A673 (cell line): Measurements from ENCODE around the gene FBP2. TPM values are rescaled to one million over a fixed set of nuclear protein-coding genes. Genes with fewer than 3 reads are reported as not detected.
A peak's percentile ranks its signal among the peaks of the same experiment; 100 is the strongest.

Experiments
- BruUV-seq: library from RNA; stranded (reverse); fragments of 400-500 nt; replicated peaks from 2 replicates; lab custom pipeline; 2021; lab: Mats Ljungman, UMichigan
- CTCF ChIA-PET: fragments of 300-600 bp; sonication (Branson Sonifier 250); formaldehyde crosslinking; loops from one replicate; lab custom pipeline; 2022; ENCODE audit warnings: antibody characterized with exemption; lab: Charles Lee
- POLR2A ChIA-PET: fragments of 300-600 bp; sonication (Branson Sonifier 250); formaldehyde crosslinking; loops from one replicate; lab custom pipeline; 2022; ENCODE audit warnings: antibody characterized with exemption; ENCODE audit not compliant: low non-redundant PET; lab: Charles Lee
- DNase-seq: peaks from one replicate; pipeline ENCODE4 v3.0.0-alpha.2; 2015; ENCODE audit warnings: low spot score
- H3K27ac ChIP-seq: fragments of 200-600 bp; sonication (generic); 2 replicates; pipeline ENCODE4 v1.5.1; 2016; ENCODE audit warnings: mixed run types, low read depth, mild to moderate bottlenecking, mixed read lengths, antibody characterized with exemption, low read length; ENCODE audit not compliant: poor library complexity, severe bottlenecking
- H3K27me3 ChIP-seq: fragments of 200-600 bp; sonication (generic); replicated peaks from 2 replicates; pipeline ENCODE4 v1.6.1; 2017; ENCODE audit warnings: mixed run types, low read depth, mild to moderate bottlenecking, mixed read lengths, antibody characterized with exemption, low read length; ENCODE audit not compliant: insufficient read depth, poor library complexity
- H3K36me3 ChIP-seq: fragments of 200-600 bp; sonication (generic); 2 replicates; pipeline ENCODE4 v1.6.1; 2016; ENCODE audit warnings: mixed run types, mild to moderate bottlenecking, mixed read lengths, antibody characterized with exemption, low read length; ENCODE audit not compliant: insufficient read depth, poor library complexity, severe bottlenecking
- H3K4me1 ChIP-seq: fragments of 200-600 bp; sonication (generic); 2 replicates; pipeline ENCODE4 v1.6.1; 2017; ENCODE audit warnings: mixed run types, mild to moderate bottlenecking, mixed read lengths, antibody characterized with exemption, low read length; ENCODE audit not compliant: insufficient read depth, poor library complexity, severe bottlenecking
- H3K4me3 ChIP-seq: fragments of 200-600 bp; sonication (generic); 2 replicates; pipeline ENCODE4 v1.5.1; 2016; ENCODE audit warnings: low read depth, mixed run types, mild to moderate bottlenecking, mixed read lengths, low read length; ENCODE audit not compliant: poor library complexity, severe bottlenecking
- H3K9me3 ChIP-seq: fragments of 200-600 bp; sonication (generic); 2 replicates; pipeline ENCODE4 v1.6.1; 2016; ENCODE audit warnings: mixed run types, low read depth, mild to moderate bottlenecking, mixed read lengths, antibody characterized with exemption, low read length; ENCODE audit not compliant: poor library complexity, severe bottlenecking
- CTCF ChIP-seq: fragments of 300-800, 200-600 bp; sonication (generic); conservative IDR thresholded peaks from 2 replicates; pipeline ENCODE4 v1.5.1; 2017; ENCODE audit warnings: low read depth, mild to moderate bottlenecking, antibody characterized with exemption, low read length, moderate library complexity, mixed read lengths
- EZH2 ChIP-seq: fragments of 200-600 bp; sonication (generic); IDR thresholded peaks from 2 replicates; pipeline ENCODE4 v1.6.1; 2017; ENCODE audit warnings: borderline replicate concordance, low read depth, mild to moderate bottlenecking, mixed read lengths, antibody characterized with exemption, low read length; ENCODE audit not compliant: poor library complexity, severe bottlenecking
- intact Hi-C: fragments of 100-400 bp; cut with micrococcal nuclease; formaldehyde crosslinking; loops from one replicate; pipeline ENCODE4 v1.10.0; 2022; ENCODE audit not compliant: unreplicated experiment
- total RNA-seq: library from RNA; stranded (reverse); gene quantifications from 2 replicates; pipeline ENCODE4 v1.2.3, GENCODE V29; 2021

Gene FBP2
- total RNA-seq, 1 experiment from 2014 or later: 0.21 TPM

DNA sequence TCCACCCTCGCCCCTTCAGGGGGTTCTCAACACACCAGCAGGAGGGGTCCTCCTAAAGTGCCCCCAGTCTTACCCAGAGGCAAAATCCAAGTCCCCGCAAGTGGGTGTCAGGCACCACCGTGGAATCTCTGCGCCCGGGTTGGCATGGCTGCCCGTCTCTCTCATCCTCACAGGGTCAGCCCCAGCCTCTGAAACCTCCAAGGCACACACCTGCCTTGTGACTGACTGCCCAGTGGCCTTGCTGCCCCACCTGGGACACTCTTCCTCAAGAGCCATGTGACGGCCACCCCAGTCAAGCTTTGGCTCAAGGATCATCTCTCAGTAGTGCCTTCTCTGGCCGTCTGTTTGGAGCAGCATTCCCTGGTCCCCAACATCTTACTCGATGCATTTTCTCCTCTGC is 4.9 kb downstream of the FBP2 start:
- no TSS peak for BruUV-seq
- Histone ChIP-seq H3K27ac (no peak overlapping the region), H3K36me3 (no peaks in the 10 kb centered on the region), H3K4me1 (peaks cover 5% of the 10 kb centered on the region), H3K9me3 (no peaks in the 10 kb centered on the region), H3K27me3 (no peaks in the 10 kb centered on the region), H3K4me3 (no peak overlapping the region)
- intact Hi-C loops: no loop called here
- CTCF ChIA-PET: no interaction called here
- DNase-seq: no peak
- POLR2A ChIA-PET: no interaction called here
- no peak for TF ChIP-seq CTCF
- no peak for TF ChIP-seq EZH2

- DNase-seq: peak; percentile 43
- Histone ChIP-seq H3K27me3 (no peaks in the 10 kb centered on the region), H3K27ac (no peak overlapping the region), H3K4me3 (no peak overlapping the region), H3K36me3 (no peaks in the 10 kb centered on the region), H3K4me1 (peaks cover 5% of the 10 kb centered on the region), H3K9me3 (no peaks in the 10 kb centered on the region)
- POLR2A ChIA-PET: no interaction called here
- CTCF ChIA-PET: no interaction called here
- intact Hi-C loops: no loop called here
- TF ChIP-seq EZH2: no peak
- no peak for TF ChIP-seq CTCF
- BruUV-seq: no TSS peak
Observed at GRCh38 chr9:94586814-94587213, 6.8 kb downstream of the FBP2 start.

DNA sequence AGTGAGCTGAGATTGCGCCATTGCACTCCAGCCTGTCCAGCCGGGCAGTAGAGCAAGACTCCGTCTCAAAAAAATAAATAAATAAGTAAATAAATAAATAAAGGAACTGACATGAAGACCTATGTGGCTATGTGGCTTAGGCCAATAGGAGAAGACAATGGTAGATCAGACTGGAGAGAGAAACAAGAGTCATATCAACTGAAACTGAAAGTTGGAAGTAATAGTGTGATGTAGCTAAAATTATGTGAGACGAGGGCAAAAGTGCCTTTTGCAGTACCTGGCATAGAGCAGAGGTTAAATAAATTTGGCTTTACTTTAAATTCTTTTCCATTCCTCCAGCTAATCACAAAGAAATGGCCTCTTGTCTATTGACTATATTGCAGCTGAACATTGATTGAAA is 7.3 kb downstream of the FBP2 start:
- BruUV-seq: no TSS peak
- H3K27me3 ChIP-seq: no peaks in the 10 kb centered on the region
- peaks cover 5% of the 10 kb centered on the region for H3K4me1 ChIP-seq
- H3K9me3 ChIP-seq: no peaks in the 10 kb centered on the region
- ChIA-PET CTCF (no interaction called here), POLR2A (no interaction called here)
- TF ChIP-seq EZH2 (no peak), CTCF (no peak)
- no peak overlapping the region for H3K4me3 ChIP-seq
- intact Hi-C loops: no loop called here
- no peaks in the 10 kb centered on the region for H3K36me3 ChIP-seq
- no peak for DNase-seq
- H3K27ac ChIP-seq: no peak overlapping the region
